Sigmoid colon (tissue), 7 donors: Measurements from ENCODE around the gene TRIM24. TPM values are rescaled to one million over a fixed set of nuclear protein-coding genes. Genes with fewer than 3 reads are reported as not detected.

Source experiments
- DNase-seq: peaks from one replicate; pipeline ENCODE4 v3.0.0-alpha.2; 2019
- H3K27ac ChIP-seq, 4 donors: fragments of 200-600 bp; sonication (generic); one replicate each; pipeline ENCODE4 v1.5.1; 2016 to 2019; ENCODE audit warnings: mild to moderate bottlenecking in 1 of 4
- H3K27me3 ChIP-seq, 3 donors: fragments of 200-600 bp; sonication (generic); one replicate each; pipeline ENCODE4 v1.5.1; 2019; ENCODE audit warnings: mild to moderate bottlenecking in 1 of 3
- H3K36me3 ChIP-seq, 4 donors: fragments of 200-600 bp; sonication (generic); one replicate each; pipeline ENCODE4 v1.5.1; 2016 to 2019
- H3K4me1 ChIP-seq, 4 donors: fragments of 200-600 bp; sonication (generic); one replicate each; pipeline ENCODE4 v1.5.1; 2017 to 2019
- H3K4me3 ChIP-seq, 4 donors: fragments of 200-600 bp; sonication (generic); one replicate each; pipeline ENCODE4 v1.5.1; 2017 to 2019; ENCODE audit warnings: mild to moderate bottlenecking in 2 of 4, moderate library complexity in 1 of 4
- H3K9me3 ChIP-seq, 4 donors: fragments of 200-600 bp in 3 of 4; sonication (generic) in 3 of 4; one replicate each; pipeline versions ENCODE4 v1.5.1 to v1.6.1; 2013 to 2019
- EP300 ChIP-seq, 4 donors: sonication (generic); formaldehyde crosslinking; IDR thresholded peaks; one replicate each; pipeline ENCODE4 v1.6.1; 2017; ENCODE audit warnings: antibody characterized with exemption in 4 of 4
- POLR2A ChIP-seq, 2 donors: fragments of 450-650 bp; IDR thresholded peaks; one replicate each; pipeline ENCODE4 v1.6.1; 2016; ENCODE audit warnings: antibody characterized with exemption in 2 of 2, mild to moderate bottlenecking in 2 of 2, moderate library complexity in 2 of 2
- POLR2AphosphoS5 ChIP-seq, 4 donors: sonication (generic); formaldehyde crosslinking; IDR thresholded peaks; one replicate each; pipeline ENCODE4 v1.6.1; 2017; ENCODE audit warnings: antibody characterized with exemption in 4 of 4
- WGBS, 2 donors: extraction: QIAGEN DNeasy Blood & Tissue Kit; methylation state at CpG; one replicate each; pipeline ENCODE4 v1.1.7; 2013; 5-methylcytosine and 5-hydroxymethylcytosine counted together
- intact Hi-C: fragments of 100-400 bp; cut with DNase I; formaldehyde crosslinking; loops from one replicate; pipeline ENCODE4 v1.15.1; 2023
- polyA plus RNA-seq, 3 donors: library from polyadenylated mRNA; stranded (reverse); fragments of 200-250 nt; gene quantifications; one replicate each; pipeline ENCODE4 v1.2.3, GENCODE V29; 2013
- total RNA-seq, 4 donors: library from RNA; depleted of rRNA; stranded (reverse); fragments of >200 nt; gene quantifications; one replicate each; pipeline ENCODE4 v1.1.0, GENCODE V29; 2016
- TF ChIP-seq, protein P1 (sequence below), 4 experiments: fragments of 450-650 bp in 3 of 4; fragments of 200-600 bp in 1 of 4; IDR thresholded peaks; one replicate each; pipeline ENCODE4 v1.5.1; 2016 to 2019; ENCODE audit warnings: antibody characterized with exemption in 4 of 4, mild to moderate bottlenecking in 3 of 4, moderate library complexity in 2 of 4
- donor health status: healthy with polysubstance abuse.
- donor health status: Bipolar disorder and iron deficiency.
- donor health status: healthy.

TRIM24 gene
- total and polyA plus RNA-seq, 7 donors: 6.0 to 13.2 (median 11.4) TPM

DNA sequence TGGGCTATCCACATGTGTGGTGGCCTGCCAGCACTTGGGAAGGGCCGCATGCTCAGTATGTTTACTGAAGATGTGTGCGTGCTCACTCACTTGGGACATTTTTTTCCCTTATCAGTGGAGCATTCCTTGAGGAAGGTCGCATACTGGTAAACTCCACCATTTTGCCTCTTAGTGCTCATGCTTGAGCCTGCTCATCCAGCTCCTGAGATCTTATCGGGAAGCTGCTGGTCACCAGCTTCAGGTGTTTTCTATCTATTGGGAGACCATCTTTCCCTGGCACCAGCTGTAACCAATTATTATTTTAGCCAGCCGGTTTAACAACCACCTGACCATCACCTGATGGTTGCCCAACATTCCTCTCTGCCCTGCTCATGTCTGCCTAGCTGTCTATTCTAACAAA is 35.0 kb upstream of the TRIM24 start:
- Histone ChIP-seq H3K4me3 (no peak overlapping the region), H3K27ac (no peak overlapping the region), H3K36me3 (no peaks in the 10 kb centered on the region), H3K9me3 (peaks cover 8 to 12% (median 11%) of the 10 kb centered on the region in 4 donors), H3K27me3 (no peaks in the 10 kb centered on the region), H3K4me1 (no peaks in the 10 kb centered on the region)
- 96 to 97% methylated on average over 5 of the region's 5 CpGs for WGBS, 2 donors
- no peak for DNase-seq
- TF ChIP-seq, protein P1, sequence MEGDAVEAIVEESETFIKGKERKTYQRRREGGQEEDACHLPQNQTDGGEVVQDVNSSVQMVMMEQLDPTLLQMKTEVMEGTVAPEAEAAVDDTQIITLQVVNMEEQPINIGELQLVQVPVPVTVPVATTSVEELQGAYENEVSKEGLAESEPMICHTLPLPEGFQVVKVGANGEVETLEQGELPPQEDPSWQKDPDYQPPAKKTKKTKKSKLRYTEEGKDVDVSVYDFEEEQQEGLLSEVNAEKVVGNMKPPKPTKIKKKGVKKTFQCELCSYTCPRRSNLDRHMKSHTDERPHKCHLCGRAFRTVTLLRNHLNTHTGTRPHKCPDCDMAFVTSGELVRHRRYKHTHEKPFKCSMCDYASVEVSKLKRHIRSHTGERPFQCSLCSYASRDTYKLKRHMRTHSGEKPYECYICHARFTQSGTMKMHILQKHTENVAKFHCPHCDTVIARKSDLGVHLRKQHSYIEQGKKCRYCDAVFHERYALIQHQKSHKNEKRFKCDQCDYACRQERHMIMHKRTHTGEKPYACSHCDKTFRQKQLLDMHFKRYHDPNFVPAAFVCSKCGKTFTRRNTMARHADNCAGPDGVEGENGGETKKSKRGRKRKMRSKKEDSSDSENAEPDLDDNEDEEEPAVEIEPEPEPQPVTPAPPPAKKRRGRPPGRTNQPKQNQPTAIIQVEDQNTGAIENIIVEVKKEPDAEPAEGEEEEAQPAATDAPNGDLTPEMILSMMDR (IDR thresholded peaks at IDR 0.05): no peak
- TF ChIP-seq POLR2A (IDR thresholded peaks at IDR 0.05): no peak
- TF ChIP-seq EP300 (IDR thresholded peaks at IDR 0.05): no peak
- no peak for TF ChIP-seq POLR2AphosphoS5 (IDR thresholded peaks at IDR 0.05)
- intact Hi-C loops: no loop called here

DNA sequence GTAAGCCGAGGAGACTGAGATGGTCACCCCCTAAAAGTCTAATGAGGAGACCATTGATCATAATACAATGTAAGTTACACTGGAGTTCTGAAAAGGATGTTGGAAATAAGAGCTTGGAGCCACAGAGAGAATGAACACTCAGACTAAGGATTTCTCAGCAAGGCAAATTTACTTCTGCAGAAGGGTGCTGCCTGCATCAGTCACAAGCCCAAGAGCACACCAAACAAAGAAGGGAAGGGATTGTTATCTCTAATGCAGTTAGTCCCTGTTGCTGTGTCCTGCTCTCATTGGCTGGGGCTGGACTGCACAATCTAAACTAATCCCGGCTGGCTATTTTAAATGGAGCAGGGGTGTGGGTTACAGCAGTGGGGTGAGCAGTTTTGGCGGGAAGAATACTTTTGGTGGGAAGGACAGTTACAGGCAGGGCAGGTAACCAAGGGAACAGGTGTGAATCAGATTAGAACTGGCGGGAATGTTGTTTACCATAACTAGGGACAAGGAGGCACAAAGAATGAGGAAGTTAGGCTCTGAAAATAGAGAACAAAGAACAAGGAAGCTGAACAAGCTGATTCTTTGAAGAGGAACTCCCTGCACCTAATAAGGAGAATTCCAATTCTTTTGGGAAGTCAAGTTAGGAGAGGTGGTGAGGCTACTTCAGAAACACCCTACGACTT is 30.3 kb upstream of the TRIM24 start:
- intact Hi-C loops: no loop called here
- no peak overlapping the region for H3K27ac ChIP-seq
- H3K9me3 ChIP-seq: peaks cover 8 to 15% (median 12%) of the 10 kb centered on the region in 4 donors
- 85 to 89% methylated on average over 5 of the region's 5 CpGs for WGBS, 2 donors
- H3K27me3 ChIP-seq: no peaks in the 10 kb centered on the region
- no peaks in the 10 kb centered on the region for H3K36me3 ChIP-seq
- TF ChIP-seq, protein P1 (IDR thresholded peaks at IDR 0.05): no peak
- no peak for TF ChIP-seq EP300 (IDR thresholded peaks at IDR 0.05)
- TF ChIP-seq POLR2A (IDR thresholded peaks at IDR 0.05): no peak
- TF ChIP-seq POLR2AphosphoS5 (IDR thresholded peaks at IDR 0.05): no peak
- H3K4me1 ChIP-seq: no peaks in the 10 kb centered on the region
- H3K4me3 ChIP-seq: no peak overlapping the region
- no peak for DNase-seq

DNA sequence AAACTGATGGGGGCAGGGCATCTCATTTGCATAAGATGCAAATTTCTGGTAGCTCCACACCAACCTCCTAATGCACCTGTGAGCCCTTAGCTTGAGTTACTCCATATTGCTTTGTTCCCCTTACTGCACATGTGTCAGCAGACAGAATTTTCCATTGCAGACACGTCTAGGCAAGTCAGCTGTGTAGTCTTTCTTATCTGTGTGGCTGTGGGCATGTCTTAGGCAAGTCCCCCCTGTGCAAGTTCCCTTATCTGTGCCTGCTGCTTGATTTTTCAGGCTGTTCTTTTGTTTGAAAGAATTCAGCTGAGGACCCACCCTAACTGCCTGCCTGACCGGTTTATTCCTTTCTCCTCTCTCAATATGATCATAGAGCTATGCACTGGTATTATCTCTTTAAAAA is 28.5 kb upstream of the TRIM24 start:
- intact Hi-C loops: no loop called here
- Histone ChIP-seq H3K4me1 (no peaks in the 10 kb centered on the region), H3K27me3 (no peaks in the 10 kb centered on the region), H3K9me3 (peaks cover 8 to 15% (median 12%) of the 10 kb centered on the region in 4 donors), H3K4me3 (no peak overlapping the region), H3K27ac (no peak overlapping the region), H3K36me3 (no peaks in the 10 kb centered on the region)
- TF ChIP-seq POLR2A (IDR thresholded peaks at IDR 0.05) (no peak), EP300 (IDR thresholded peaks at IDR 0.05) (no peak)
- WGBS, 2 donors: 78 to 91% methylated on average over 2 of the region's 2 CpGs
- no peak for DNase-seq

DNA sequence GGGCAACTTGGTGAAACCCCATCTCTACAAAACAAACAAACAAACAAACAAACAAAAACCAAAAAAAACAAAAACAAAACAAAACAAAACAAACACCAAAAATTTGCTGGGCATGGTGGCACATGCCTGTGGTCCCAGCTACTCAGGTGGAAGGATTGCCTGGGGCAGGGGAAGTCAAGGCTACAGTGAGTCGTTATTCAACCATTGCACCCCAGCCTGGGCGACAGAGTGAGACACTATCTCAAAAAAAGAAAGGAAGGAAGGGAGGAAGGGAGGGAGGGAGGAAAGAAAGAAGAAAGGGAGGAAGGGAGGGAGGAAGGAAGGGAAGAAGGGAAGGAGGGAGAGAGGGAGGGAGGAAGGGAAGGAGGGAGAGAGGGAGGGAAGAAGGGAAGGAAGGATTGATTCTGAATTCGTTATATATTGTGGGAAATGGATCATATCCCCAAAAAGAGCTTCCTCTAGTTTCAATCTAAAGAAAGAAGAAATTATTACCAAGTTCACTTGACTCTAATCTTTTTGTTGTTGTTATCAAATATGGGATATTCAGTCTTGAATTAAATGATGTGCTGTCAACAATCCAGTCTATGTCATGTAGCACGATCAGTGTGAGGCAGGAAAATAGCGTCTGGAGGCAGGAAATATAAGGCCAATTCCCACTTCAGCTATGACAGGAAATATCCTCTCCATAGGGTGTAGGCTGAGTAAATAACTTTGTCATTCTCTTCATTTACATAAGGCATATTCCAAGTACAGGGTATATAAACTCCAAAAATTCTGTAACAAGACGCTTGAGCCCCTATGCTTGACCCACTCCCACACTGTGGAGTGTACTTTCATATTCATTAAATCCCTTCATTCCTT is 26.2 kb upstream of the TRIM24 start:
- DNase-seq: no peak
- no peaks in the 10 kb centered on the region for H3K4me1 ChIP-seq
- TF ChIP-seq, protein P1 (IDR thresholded peaks at IDR 0.05): no peak
- TF ChIP-seq EP300 (IDR thresholded peaks at IDR 0.05): no peak
- no peak for TF ChIP-seq POLR2AphosphoS5 (IDR thresholded peaks at IDR 0.05)
- no peak for TF ChIP-seq POLR2A (IDR thresholded peaks at IDR 0.05)
- peaks cover 8 to 15% (median 12%) of the 10 kb centered on the region in 4 donors for H3K9me3 ChIP-seq
- intact Hi-C loops: no loop called here
- H3K27me3 ChIP-seq: no peaks in the 10 kb centered on the region
- WGBS, 2 donors: 68 to 84% methylated on average over 6 of the region's 6 CpGs
- no peak overlapping the region for H3K27ac ChIP-seq
- no peaks in the 10 kb centered on the region for H3K36me3 ChIP-seq
- H3K4me3 ChIP-seq: no peak overlapping the region

DNA sequence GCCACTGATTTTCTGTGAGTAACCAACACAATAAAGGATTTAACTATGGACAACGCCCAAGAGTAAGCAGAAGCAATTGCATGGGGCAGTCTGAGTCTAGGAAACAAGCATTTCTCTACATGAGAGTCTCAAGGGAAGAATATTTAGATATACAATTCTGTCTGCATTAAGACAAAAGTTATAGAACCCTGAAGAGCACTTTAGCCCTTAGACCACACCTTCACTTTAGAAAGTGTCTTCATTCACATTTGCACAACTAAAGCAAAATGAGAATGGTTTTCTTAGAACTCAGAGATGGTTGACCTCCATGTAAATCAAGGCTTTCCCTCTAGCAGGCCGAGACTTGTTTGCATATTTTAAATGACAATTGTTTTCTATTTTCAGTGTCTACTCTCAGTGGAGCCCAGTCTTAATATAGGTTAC is 25.5 kb upstream of the TRIM24 start:
- no peak overlapping the region for H3K4me3 ChIP-seq
- intact Hi-C loops: no loop called here
- H3K4me1 ChIP-seq: no peaks in the 10 kb centered on the region
- H3K27ac ChIP-seq: no peak overlapping the region
- H3K36me3 ChIP-seq: no peaks in the 10 kb centered on the region
- H3K9me3 ChIP-seq: peaks cover 3 to 7% (median 5%) of the 10 kb centered on the region in 4 donors
- DNase-seq: no peak
- H3K27me3 ChIP-seq: no peaks in the 10 kb centered on the region
- no peak for TF ChIP-seq EP300 (IDR thresholded peaks at IDR 0.05)
- no peak for TF ChIP-seq POLR2A (IDR thresholded peaks at IDR 0.05)
- TF ChIP-seq POLR2AphosphoS5 (IDR thresholded peaks at IDR 0.05): no peak
- TF ChIP-seq, protein P1 (IDR thresholded peaks at IDR 0.05): no peak
- WGBS, 2 donors: 71 to 90% methylated on average over 2 of the region's 2 CpGs
